DMS53 treated with DMSO at 0.1 percent for 48 hours (cell line): ENCODE data around the gene ADNP.
A peak's percentile ranks its signal among the peaks of the same experiment; 100 is the strongest.

Experiments used
- DNase-seq: peaks from one replicate; lab custom pipeline; 2025; ENCODE audit not compliant: unreplicated experiment; lab: John Stamatoyannopoulos, UW

The ADNP gene

DNA sequence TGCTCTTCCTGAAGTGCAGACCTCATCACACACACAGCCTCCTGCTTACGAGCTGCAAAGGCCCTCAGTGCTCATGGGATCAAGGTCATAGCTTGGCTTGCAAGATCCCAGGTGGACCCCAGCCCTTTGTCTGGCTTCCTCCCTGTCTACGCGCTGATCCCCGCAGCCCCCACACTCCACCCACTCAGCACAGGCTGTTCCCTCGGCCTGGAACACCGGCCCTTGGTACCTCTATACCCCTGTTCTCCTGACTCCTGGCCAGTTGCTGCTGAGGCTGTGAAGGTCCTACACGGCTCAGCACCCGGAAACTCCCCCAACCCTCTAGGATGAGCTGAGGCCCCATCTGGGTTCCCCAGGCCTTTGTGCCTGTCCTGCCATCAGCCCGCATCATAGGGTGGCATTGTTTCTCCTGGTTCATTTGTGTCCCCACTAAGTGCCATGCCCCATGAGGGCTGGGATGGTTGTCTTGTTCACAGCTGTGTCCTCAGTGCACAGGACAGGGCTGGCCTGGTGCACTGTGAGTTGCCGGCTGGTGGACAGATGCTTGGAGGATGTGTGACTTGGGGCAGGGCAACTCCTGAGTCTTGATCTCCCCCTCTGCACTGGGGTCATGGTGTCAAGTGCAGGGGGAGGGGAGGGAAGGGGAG is 57.0 kb downstream of the ADNP start:
- no peak for DNase-seq

DNA sequence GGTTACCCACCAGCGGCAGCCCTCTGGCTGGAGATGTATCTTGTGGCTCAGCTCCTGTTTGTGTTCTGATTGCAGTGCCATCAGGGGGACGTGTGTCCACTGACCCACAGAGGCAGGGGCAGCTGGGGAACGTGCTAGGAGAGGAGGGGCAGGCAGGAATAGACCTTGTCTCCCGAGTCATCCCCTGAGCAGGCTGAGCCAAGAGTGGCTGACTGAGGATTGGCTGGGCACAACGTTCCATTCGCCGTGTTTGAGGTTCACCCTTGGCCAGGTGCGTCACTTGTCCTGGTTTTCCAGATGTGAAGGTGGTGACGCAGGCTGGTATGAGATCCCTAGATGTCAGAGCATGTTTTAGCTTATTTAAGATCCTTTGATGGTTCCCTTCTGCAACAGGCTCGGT is 57.7 kb downstream of the ADNP start:
- DNase-seq = no peak

DNA sequence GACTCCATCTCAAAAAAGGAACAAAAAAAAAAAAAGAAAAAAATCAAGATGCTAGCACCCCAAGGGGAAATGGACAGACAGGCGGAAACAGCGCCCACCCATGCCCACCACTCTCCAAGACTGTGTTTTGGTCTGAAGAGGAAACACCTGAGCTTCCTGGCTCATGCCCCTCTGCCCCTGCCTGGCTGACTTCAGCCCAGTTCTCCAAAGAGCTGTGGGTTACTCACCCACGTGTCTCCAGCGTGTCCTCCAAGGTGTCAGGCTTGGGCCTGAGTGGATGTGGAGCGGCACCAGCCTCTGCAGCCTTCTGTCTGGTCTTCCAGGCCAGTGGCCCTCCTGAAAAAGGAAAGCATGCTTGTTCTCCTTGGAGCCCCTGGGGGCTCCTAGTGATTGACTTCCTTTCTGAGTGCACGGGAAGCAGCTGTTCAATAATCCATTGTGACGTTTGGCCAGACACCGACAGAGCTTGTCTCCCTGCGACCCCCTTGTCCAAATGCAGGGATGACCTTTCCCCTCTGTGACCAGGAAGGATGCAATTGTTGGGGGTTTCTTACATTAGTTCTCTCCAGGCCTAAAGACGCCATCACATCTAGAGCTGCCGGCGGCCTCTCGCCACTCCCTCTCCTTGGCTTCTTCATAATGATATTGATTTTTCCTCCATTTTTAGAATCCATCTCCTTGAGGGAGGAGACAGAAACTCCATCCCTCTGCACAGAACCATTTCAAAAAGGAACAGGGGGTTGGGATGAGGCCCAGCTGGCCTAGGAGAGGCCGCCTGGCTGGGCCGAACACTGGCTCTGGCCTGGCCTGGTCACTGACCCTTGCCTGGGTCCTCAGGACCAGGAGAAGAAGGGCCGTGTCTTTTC is 58.4 kb downstream of the ADNP start:
- DNase-seq = no peak

DNA sequence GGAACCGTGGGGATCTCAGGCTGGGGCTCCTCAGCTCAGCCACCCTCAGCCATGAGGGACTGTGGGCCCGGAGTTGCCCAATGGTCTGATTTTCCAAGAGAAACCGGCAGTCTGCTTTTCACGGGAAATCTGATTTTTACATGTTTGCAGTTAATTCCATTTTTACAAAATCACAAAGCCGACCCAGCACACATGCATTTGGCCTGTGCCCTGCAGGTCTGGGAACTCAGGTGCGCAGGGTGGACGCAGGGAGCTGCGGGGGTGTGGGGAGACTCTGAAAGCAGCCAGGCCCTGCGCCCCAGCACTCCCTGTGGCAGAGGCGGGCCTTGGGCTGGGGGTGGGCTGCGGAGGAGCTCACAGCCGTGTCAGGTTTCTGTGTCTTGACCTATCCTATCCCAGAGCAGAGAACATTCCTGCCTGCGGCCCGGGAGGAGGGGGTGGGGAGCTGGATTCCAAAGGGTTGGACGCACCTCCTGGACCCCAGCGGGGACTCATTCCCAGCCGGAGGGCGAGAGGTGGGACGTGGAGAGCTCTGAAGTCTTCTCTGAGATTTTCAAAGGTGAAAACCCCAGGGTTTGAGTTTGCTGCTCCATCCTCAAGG is 60.6 kb downstream of the ADNP start:
- no peak for DNase-seq

DNA sequence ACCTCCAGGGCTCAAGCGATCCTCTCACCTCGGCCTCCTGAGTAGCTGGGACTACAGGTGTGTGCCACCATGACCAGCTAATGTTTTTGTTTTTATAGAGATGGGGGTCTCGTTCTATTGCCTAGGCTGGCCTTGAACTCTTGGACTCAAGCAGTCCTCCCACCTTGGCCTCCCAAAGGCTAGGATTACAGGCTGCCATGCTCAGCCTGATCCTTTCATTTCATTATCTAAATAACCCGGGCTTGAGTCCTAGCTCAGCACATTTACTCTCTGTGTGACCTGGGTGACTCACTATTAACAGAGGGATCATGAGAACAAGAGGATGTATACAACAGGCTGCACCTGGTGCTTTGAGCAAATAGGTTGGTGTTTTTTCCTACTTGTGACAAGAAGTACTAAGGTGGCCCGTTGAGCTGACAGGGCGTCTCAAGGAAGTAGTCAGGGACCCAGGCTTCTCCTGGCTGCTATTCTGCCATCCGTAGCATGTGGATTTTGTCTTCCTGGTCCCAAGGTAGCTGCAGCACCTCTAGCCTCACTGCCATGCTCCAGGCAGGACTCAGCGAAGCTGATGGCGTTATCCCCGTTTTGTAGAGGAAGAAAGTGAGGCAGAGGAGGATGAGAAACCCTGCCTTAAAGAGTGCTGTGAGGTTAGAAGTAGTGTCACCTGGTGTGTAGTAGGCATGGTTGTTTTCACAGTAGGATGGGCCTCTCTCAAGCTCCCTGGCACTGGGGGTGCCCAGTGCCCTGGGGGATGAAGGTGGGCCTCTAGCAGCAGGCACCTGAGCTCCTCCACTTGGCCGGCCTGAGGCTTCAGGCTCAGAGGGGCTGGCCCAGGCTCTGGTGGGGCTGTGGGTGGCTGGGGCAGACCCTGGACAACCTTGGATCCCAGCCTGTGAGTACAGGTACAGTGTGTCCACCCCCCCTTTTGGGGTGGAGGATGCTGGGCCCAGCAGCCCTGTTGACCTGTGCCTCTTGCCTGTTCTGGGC is 62.4 kb downstream of the ADNP start:
- peak; percentile 94 for DNase-seq

DNA sequence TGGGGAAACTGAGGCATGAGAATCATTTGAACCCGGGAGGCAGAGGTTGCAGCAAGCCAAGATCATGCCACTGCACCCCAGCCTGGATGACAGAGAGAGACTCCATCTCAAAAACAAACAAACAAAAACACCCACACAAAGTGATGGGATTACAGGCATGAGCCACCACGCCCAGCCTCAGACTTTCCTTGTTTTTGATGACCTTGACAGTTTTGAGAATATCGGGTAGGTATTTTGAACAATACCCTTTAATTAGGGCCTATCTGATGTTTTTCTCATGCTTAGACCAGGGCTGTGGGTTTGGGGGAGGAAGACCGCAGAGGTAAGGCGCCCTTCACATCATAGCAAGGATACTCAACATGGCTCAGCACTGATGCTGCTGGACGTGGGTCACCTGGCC is 63.4 kb downstream of the ADNP start:
- no peak for DNase-seq

DNA sequence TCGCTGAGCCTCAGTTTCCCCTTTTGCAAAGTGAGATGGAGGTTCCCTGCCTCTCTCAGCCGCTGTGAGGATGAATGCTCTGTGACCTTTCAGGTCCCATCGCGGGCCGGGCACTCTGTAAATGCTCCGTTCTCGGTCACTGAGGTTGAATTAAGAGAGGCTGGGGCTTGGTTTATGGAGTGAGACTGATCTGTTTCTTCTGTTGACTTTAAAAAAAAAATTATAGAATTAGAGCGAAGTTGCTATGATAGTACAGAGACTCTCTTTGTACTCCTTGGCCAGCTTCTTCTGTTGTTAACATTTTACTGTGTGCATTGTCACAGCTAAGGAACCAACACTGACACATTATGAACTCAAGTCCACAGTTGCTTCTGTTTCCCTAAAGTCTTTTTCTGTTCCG is 64.4 kb downstream of the ADNP start:
- no peak for DNase-seq

DNA sequence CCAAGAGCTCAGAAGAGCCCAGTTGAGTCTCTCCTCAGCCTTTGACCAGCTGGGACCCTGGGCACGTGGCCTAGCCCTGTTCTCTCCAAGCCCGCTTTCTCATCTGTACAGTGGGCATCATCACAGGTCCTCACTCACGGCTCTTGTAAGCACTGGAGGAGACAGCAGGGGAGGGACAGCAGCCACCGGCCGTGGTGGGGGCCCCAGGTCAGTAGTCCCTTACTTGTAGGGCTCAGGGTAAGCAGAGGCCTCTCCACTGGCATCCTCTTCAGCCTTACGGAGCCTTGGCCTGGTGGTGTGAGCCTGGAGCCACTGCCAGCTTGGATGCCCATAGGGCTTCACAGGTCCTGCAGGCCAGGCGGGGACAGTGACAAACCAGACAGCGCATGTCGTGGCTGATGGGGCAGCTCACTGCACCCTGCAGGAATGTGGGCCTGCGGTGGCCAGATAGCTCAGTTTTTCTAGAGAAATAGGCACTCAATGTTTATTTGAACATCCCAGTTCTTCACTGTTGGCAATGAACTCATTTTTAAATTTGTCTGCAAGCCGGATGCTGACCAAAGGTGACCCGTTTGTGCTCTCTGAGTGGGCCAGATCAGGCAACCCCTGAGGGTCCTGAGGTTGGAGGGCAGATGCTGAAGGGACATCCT is 65.1 kb downstream of the ADNP start:
- DNase-seq = no peak

DNA sequence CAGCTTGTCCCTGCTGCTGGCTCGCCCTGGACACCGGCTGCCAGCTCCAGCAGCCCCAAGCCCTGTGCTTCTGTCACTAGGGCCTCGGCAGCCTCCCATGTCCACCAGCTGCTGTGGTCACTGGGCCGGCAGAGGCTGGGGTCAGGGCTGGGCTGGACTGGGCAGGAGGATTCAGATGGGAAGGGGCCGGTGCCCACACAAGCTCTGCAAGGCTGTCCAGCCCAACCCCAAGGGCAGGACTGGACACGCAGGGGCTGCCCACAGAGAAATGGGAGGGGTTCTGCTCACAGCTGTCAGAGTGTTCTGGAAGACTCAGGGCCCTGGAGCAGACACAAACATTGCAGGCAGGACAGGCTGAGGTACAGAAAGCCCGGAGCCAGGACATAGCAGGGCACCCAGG is 65.6 kb downstream of the ADNP start:
- no peak for DNase-seq

DNA sequence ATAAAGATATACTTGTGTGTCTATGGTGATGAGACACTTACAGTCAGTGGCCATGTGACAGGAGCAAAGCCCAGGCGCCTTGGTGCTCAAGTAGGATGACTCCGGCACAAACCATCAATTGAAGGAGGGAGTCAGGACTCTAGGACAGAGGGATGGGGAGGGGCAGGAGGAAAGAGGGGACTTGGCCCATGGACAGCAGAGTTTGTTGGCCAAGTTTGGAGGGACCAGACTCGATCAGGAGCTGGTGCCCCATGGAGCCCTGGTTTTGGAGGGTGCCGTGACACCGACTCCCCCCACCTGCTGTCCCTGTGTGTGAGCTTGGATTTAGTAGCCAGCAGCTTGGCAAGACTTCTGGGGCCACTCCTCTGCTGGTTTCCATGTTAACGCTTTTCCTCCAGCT is 66.1 kb downstream of the ADNP start:
- DNase-seq = no peak

DNA sequence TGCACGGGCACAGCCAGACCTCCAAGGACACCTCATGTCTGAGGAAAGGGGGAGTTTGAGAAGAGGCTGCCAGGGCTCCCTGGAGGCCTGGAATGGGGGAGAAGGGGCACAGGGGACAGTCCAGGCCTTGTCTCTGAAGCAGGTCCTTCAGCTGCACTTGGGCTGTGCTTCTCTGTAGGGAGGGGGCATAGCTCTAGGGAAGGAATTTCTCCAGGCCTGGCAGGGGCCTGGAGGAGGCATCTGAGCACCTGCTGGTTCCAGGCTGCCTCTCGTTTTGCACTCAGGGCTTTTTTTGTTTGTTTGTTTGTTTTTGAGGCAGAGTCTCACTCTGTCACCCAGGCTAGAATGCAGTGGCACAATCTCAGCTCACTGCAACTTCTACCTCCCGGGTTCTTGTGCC is 68.7 kb downstream of the ADNP start:
- no peak for DNase-seq

DNA sequence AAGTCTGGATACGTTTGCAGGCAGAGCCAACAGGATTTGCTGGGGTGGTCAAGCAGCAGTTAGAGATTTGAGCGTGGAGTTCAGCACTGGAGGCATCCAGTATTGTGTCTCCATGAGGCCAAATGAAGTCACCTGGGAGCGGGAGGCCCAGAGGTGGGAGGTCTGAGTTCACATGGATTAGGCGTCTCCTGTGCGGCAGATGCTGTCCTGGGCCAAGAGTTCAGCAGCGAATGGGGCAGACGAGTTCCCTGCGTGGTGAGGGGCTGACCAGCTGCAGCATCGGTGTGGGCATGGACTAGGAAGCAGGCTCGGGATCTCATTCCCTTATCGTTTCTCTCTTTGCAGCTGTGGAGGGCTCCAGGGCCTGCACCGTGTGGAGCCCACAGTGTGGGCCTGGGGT is 70.2 kb downstream of the ADNP start:
- DNase-seq = no peak

DNA sequence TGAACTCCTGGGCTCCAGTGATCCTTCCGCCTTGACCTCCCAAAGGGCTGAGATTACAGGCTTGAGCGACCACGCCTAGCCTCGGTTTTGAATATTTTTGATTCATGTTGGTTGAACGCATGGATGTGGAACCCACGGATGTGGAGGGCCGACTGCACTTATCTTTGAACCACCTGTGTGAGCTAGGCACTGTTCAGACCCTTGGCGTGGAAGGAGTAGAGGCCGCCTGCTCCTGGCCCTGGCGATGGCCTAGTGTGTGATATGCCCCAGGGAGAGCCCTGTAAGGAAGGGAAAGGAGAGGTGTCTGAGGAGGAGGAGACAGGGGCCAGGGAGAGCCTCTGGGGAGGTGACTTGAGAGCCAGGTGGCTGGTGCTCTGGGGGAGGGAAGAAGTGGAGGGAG is 72.1 kb downstream of the ADNP start:
- no peak for DNase-seq

DNA sequence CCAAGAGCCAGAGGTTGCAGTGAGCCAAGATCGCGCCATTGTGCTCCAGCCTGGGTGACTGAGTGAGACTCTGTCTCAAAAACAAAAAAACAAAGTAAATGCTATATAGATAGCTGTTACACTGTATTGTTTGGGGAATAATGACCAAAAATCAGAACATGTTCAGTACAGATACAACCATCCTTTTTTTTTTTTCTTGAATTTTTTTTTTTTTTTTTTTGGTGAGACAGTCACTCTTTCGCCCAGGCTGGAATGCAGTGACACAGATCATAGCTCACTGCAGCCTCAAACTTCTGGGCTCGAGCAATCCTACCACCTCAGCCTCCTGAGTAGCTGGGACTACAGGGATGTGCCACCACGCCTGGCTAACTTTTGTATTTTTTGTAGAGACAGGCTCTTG is 72.7 kb downstream of the ADNP start:
- DNase-seq = no peak

DNA sequence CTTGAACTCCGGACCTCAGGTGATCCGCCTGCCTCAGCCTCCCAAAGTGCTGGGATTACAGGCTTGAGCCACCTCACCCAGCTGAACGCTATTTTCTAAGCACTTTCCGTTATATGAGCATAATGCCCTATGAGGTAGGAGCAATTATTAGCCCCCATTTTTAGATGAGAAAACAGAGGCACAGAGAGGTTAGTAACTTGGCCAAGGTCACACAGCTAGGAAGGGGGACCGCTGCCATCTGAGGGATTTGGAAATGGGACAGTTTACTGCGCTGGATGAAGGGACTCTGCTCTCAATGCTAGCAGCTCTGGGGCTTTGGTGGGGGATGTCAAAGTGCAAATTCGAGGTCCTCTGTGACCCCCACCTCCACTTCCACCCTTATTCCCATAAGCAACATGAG is 73.9 kb downstream of the ADNP start:
- DNase-seq = no peak

DNA sequence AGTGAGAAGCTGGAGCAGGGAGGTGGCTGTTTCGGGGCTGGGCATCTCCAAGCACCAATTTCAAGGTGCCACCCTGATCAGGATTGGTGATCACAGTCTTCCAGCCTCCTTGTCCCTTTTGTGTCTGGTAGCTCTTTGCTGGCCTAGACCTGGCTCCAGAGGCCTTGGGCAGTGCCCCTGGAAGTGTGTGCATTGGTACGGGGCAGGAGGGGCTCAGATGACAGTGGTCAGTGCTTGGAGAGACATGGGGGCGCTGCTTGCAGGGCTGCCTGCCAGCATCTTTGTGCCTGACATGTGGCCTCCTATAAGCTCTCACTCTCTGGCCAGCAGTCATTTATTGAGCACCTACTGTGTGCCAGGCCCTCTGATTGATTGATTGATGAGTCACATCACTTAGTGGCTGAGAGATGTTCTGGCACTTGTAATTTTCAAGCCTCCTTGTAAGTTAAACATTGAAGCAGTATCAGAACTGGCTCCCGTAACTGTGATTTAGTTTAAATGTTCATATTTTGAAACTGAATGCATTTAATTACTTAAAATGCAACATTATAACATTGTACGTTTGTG is 74.7 kb downstream of the ADNP start:
- DNase-seq = no peak

DNA sequence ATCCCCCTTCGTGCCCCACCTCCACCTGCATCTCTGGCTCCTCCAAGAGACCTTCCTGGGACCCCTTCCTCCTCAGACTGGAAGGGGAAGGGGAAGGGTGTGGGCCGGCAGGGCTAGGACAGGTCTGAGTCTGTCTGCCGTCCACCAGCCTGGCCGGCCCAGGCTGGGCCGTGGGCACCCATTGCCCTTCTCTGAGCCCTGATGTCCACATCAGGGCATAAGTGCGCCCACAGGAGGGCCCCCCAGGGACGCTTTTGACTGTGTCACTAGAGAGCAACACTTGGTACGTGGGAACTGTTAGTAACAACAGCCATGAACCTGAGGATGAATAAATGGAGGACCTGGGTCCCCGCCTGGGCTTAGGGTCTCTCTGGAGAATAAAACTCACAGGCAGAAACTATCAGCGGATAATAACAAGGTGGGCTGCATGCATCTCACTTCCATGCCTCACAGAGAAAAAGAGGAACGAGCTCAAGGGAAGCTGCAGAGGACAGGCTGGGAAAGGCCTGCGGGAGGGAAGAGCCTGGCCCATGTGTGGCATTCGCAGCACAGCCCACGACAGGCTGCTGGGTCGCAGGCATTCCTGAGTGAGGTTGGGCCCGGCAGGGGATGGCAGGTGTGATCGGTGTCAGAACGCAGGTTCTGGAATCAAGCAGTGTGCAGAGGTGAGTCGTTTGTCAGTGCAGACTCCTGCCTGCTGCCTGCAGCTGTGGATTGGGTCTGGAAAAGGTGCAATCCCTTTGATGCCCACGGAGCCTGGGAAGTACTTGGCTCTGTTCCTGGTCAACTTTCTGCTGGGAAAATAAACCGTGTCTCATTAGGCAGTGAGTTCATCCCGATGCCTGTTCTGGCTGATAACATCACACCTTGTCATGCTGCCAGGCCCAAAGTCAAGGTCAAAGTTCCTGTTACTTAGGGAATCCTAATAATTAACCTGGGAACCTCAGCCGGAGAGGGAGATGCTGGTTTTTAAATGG is 75.5 kb downstream of the ADNP start:
- DNase-seq = no peak

DNA sequence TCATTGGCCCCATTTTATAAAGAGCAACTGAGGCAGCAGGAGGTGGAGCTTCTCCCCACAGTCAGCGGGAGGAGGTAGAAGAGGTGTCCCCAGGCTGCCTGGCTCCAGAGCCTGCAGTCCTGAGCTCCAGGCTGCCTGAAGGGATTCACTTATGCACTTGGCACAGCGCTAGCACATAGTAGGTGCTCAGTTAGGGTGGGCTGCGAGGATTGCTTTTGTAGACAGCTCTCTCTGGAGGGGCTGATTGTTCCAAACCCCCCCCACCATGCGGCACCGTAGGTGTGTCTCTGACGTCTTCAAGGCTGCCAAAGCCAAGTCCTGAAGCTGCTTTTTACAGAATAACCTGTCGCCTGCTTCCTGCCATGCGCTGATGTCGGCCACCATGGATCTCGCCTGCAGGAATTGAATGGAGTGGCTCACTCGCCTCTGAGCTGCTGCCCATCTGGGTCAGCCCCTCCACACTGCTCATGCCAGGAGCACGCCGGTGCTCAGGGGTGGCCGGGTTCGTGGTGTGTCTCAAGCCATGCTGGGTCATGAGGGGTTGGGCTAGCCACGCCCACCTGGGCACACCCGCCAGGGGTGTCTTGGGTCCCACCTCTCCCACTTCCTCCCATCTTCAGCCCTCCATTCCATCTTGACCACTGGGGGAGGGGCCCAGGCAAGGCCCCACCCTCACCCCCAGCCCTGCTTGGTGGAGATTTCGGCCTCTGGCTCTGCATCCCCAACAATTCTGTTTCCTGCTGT is 76.6 kb downstream of the ADNP start:
- no peak for DNase-seq
